GM23338 (cell line): Measurements from ENCODE around the gene GPC6. TPM values are rescaled to one million over a fixed set of nuclear protein-coding genes. Genes with fewer than 3 reads are reported as not detected.

Experiments used
- ATAC-seq: fragments of 200-7000 bp; cut with Tn5 transposase; 3 replicates; pipeline ENCODE4 v1.9.1; 2020
- DNase-seq: peaks from one replicate; pipeline ENCODE4 v3.0.0-alpha.2; 2015; ENCODE audit warnings: low spot score
- H2AFZ ChIP-seq: fragments of 200-600 bp; sonication (generic); 2 replicates; pipeline ENCODE4 v1.8.0; 2016; ENCODE audit warnings: antibody characterized with exemption, mild to moderate bottlenecking, moderate library complexity
- H3F3A ChIP-seq: fragments of 200-600 bp; sonication (generic); replicated peaks from 2 replicates; pipeline ENCODE4 v1.8.0; 2017; ENCODE audit warnings: antibody characterized with exemption, mixed run types, low read depth
- H3K27ac ChIP-seq: fragments of 200-600 bp; sonication (generic); 2 replicates; pipeline ENCODE4 v1.6.1; 2016; ENCODE audit warnings: low read depth
- H3K27me3 ChIP-seq: fragments of 200-600 bp; sonication (generic); 2 replicates; pipeline ENCODE4 v1.8.0; 2016; ENCODE audit warnings: mild to moderate bottlenecking, mixed run types, moderate library complexity; ENCODE audit not compliant: insufficient read depth
- H3K36me3 ChIP-seq: fragments of 200-600 bp; sonication (generic); 2 replicates; pipeline ENCODE4 v1.8.0; 2016; ENCODE audit warnings: mild to moderate bottlenecking; ENCODE audit not compliant: insufficient read depth
- H3K4me1 ChIP-seq: fragments of 200-600 bp; sonication (generic); 2 replicates; pipeline ENCODE4 v1.8.0; 2016; ENCODE audit warnings: mild to moderate bottlenecking, moderate library complexity; ENCODE audit not compliant: insufficient read depth
- H3K4me2 ChIP-seq: fragments of 200-600 bp; sonication (generic); 2 replicates; pipeline ENCODE4 v1.7.1; 2017; ENCODE audit warnings: mixed run types
- H3K4me3 ChIP-seq: fragments of 200-600 bp; sonication (generic); 2 replicates; pipeline ENCODE4 v1.6.1; 2016; ENCODE audit warnings: mixed run types
- H3K79me2 ChIP-seq: fragments of 200-600 bp; sonication (generic); replicated peaks from 2 replicates; pipeline ENCODE4 v1.8.0; 2017; ENCODE audit warnings: mild to moderate bottlenecking; ENCODE audit not compliant: insufficient read depth
- H3K9me2 ChIP-seq: fragments of 200-600 bp; sonication (generic); 2 replicates; pipeline ENCODE4 v1.8.0; 2017; ENCODE audit not compliant: insufficient read depth
- H4K20me1 ChIP-seq: fragments of 200-600 bp; sonication (generic); replicated peaks from 2 replicates; pipeline ENCODE4 v1.8.0; 2017; ENCODE audit warnings: mild to moderate bottlenecking; ENCODE audit not compliant: insufficient read depth
- H3K27ac Mint-ChIP-seq: 2 replicates; pipeline ENCODE4 v1.8.0; 2020; ENCODE audit warnings: inconsistent platforms, mild to moderate bottlenecking, moderate library complexity, mixed read lengths
- H3K27me3 Mint-ChIP-seq: 3 replicates; pipeline ENCODE4 v1.8.0; 2022; ENCODE audit warnings: low read depth, mild to moderate bottlenecking, moderate library complexity, mixed read lengths, inconsistent platforms; ENCODE audit not compliant: insufficient read depth, poor library complexity
- H3K36me3 Mint-ChIP-seq: 3 replicates; pipeline ENCODE4 v1.8.0; 2021; ENCODE audit warnings: low read depth, mild to moderate bottlenecking, inconsistent platforms, moderate library complexity, mixed read lengths
- H3K4me1 Mint-ChIP-seq: 3 replicates; pipeline ENCODE4 v1.8.0; 2020; ENCODE audit warnings: mild to moderate bottlenecking, inconsistent platforms, mixed read lengths
- H3K4me3 Mint-ChIP-seq: 3 replicates; pipeline ENCODE4 v1.8.0; 2021; ENCODE audit warnings: moderate library complexity, mild to moderate bottlenecking, inconsistent platforms, mixed read lengths
- H3K9me3 Mint-ChIP-seq: 3 replicates; pipeline ENCODE4 v1.8.0; 2020; ENCODE audit warnings: moderate library complexity, mild to moderate bottlenecking, inconsistent platforms, mixed read lengths
- EZH2 ChIP-seq: fragments of 200-600 bp; sonication (generic); IDR thresholded peaks from one replicate; pipeline ENCODE4 v1.8.0; 2017; ENCODE audit warnings: antibody characterized with exemption, mild to moderate bottlenecking, low read depth; ENCODE audit not compliant: unreplicated experiment
- JUNB ChIP-seq: IDR thresholded peaks from one replicate; pipeline ENCODE4 v1.6.1; 2016; ENCODE audit warnings: antibody characterized with exemption; ENCODE audit not compliant: unreplicated experiment
- NANOG ChIP-seq: IDR thresholded peaks from 2 replicates; pipeline ENCODE4 v1.6.1; 2016; ENCODE audit warnings: antibody characterized with exemption, borderline replicate concordance
- POLR2AphosphoS5 ChIP-seq: IDR thresholded peaks from 2 replicates; pipeline ENCODE4 v1.6.1; 2016; ENCODE audit warnings: antibody characterized with exemption, low read depth
- REST ChIP-seq: IDR thresholded peaks from one replicate; pipeline ENCODE4 v1.6.1; 2018; ENCODE audit warnings: antibody characterized with exemption; ENCODE audit not compliant: unreplicated experiment
- ZNF114 ChIP-seq: fragments of 250-450 bp; sonication (Bioruptor Pico); IDR thresholded peaks from 2 replicates; pipeline ENCODE4 v1.5.0; 2020; ENCODE audit warnings: mild to moderate bottlenecking, moderate library complexity
- ZNF331 ChIP-seq: fragments of 250-450 bp; sonication (Bioruptor Pico); IDR thresholded peaks from 2 replicates; pipeline ENCODE4 v1.5.0; 2020; ENCODE audit warnings: low read depth, mild to moderate bottlenecking, moderate library complexity
- ZNF462 ChIP-seq: fragments of 250-450 bp; sonication (Bioruptor Pico); IDR thresholded peaks from 2 replicates; pipeline ENCODE4 v1.5.0; 2020; ENCODE audit warnings: mild to moderate bottlenecking, moderate library complexity
- polyA plus RNA-seq: library from polyadenylated mRNA; unstranded; fragments of >200 nt; fragmentation: Nextera tagmentation; extraction: Ambion mirVana; gene quantifications from 2 replicates; pipeline ENCODE4 v1.2.1, GENCODE V29; 2016
- total RNA-seq: library from RNA; depleted of rRNA; stranded (reverse); fragments of >200 nt; shearing (Covaris generic); gene quantifications from 2 replicates; pipeline ENCODE4 v1.2.3, GENCODE V29; 2014

Gene GPC6
- total and polyA plus RNA-seq, 2 experiments from 2014 or later, result 6.4 to 28.6 TPM

- no peaks in the 10 kb centered on the region for H3K4me1 ChIP-seq
- no peak overlapping the region for H3K4me2 ChIP-seq
- no peaks in the 10 kb centered on the region for H4K20me1 ChIP-seq
- ATAC-seq (no peak), DNase-seq (no peak)
- H3K4me1 Mint-ChIP-seq, result peaks cover 11% of the 10 kb centered on the region
- H3K9me3 Mint-ChIP-seq, result peaks cover 22% of the 10 kb centered on the region
- no peaks in the 10 kb centered on the region for H3K27me3 ChIP-seq
- no peaks in the 10 kb centered on the region for H3K79me2 ChIP-seq
- peaks cover 2% of the 10 kb centered on the region for H3K27me3 Mint-ChIP-seq
- H3K9me2 ChIP-seq, result no peaks in the 10 kb centered on the region
- H3K36me3 Mint-ChIP-seq, result peaks cover 19% of the 10 kb centered on the region; the same call in 2 of the 3 replicates
- H3K27ac Mint-ChIP-seq, result no peak overlapping the region
- no peaks in the 10 kb centered on the region for H3K36me3 ChIP-seq
- H3K4me3 ChIP-seq, result no peak overlapping the region
- H2AFZ ChIP-seq, result no peak overlapping the region
- no peak overlapping the region for H3K4me3 Mint-ChIP-seq
- no peak overlapping the region for H3K27ac ChIP-seq
- no peaks in the 10 kb centered on the region for H3F3A ChIP-seq
- TF ChIP-seq EZH2 (no peak), ZNF114 (CRISPR knock-in tag) (no peak), NANOG (no peak), POLR2AphosphoS5 (no peak), JUNB (no peak), REST (no peak), ZNF331 (CRISPR knock-in tag) (no peak), ZNF462 (CRISPR knock-in tag) (no peak)
Observed at GRCh38 chr13:93766719-93767118, 540.1 kb downstream of the GPC6 start.
